Heart left ventricle (tissue), 16 donors: ENCODE measurements around the gene SLC13A4. TPM values are rescaled to one million over a fixed set of nuclear protein-coding genes. Genes with fewer than 3 reads are reported as not detected.
"Not testable (repeated sequence)": the region's sequence is repeated elsewhere in the genome, so short reads cannot be mapped to it uniquely, and the experiment has no call there.

Source experiments
- ATAC-seq, 4 donors: fragments of 200-7000 bp; cut with Tn5 transposase; one replicate each; pipeline ENCODE4 v1.9.1; 2020 to 2022; ENCODE audit warnings: moderate library complexity in 4 of 4, mild to moderate bottlenecking in 3 of 4, moderate number of reproducible peaks in 1 of 4
- DNase-seq, 5 donors: peaks; one replicate each; pipeline ENCODE4 v3.0.0-alpha.2; 2020
- H3K27ac ChIP-seq, 12 donors: fragments of 200-600 bp; sonication (generic) in 4 of 12; one replicate each; pipeline versions ENCODE4 v1.5.0 to v1.8.0; 2016 to 2022; ENCODE audit warnings: mild to moderate bottlenecking in 2 of 12
- H3K27me3 ChIP-seq, 9 donors: fragments of 200-600 bp; sonication (generic) in 2 of 9; one replicate each; pipeline versions ENCODE4 v1.5.1 to v1.8.0; 2016 to 2022; ENCODE audit warnings: mild to moderate bottlenecking in 3 of 9
- H3K36me3 ChIP-seq, 9 donors: fragments of 200-600 bp; sonication (generic) in 2 of 9; one replicate each; pipeline versions ENCODE4 v1.5.0 to v1.8.0; 2018 to 2022; ENCODE audit warnings: mild to moderate bottlenecking in 2 of 9
- H3K4me1 ChIP-seq, 12 donors: fragments of 200-600 bp; sonication (generic) in 4 of 12; one replicate each; pipeline versions ENCODE4 v1.5.0 to v1.8.0; 2016 to 2022; ENCODE audit warnings: mild to moderate bottlenecking in 3 of 12
- H3K4me3 ChIP-seq, 12 donors: fragments of 200-600 bp; sonication (generic) in 4 of 12; one replicate each; pipeline versions ENCODE4 v1.5.0 to v1.8.0; 2017 to 2022; ENCODE audit warnings: mild to moderate bottlenecking in 9 of 12, moderate library complexity in 4 of 12
- H3K9me3 ChIP-seq, 12 donors: fragments of 200-600 bp; sonication (generic) in 4 of 12; one replicate each; pipeline versions ENCODE4 v1.5.0 to v1.8.0; 2016 to 2022; ENCODE audit warnings: mild to moderate bottlenecking in 1 of 12
- POLR2A ChIP-seq, 2 donors: fragments of 450-650 bp; IDR thresholded peaks; one replicate each; pipeline ENCODE4 v1.6.1; 2017; ENCODE audit warnings: antibody characterized with exemption in 2 of 2, mild to moderate bottlenecking in 2 of 2, moderate library complexity in 2 of 2
- WGBS, 4 donors: extraction: QIAGEN DNeasy Blood & Tissue Kit in 2 of 4; methylation state at CpG; one replicate each; pipeline versions ENCODE4 v1.1.5 to v1.1.7; 2013 to 2018; 5-methylcytosine and 5-hydroxymethylcytosine counted together
- intact Hi-C, 10 donors: fragments of 100-400 bp; cut with DNase I; formaldehyde crosslinking; loops; one replicate each; pipeline versions ENCODE4 v1.11.1 to v1.14.2; 2022
- polyA plus RNA-seq, 2 donors: library from polyadenylated mRNA; stranded (reverse); fragments of 200-250 nt; gene quantifications; one replicate each; pipeline ENCODE4 v1.2.3, GENCODE V29; 2013
- total RNA-seq, 9 donors: library from RNA; depleted of rRNA in 2 of 9; stranded (reverse); fragments of >200 nt in 2 of 9; fragmentation: NEBNext Ultra II Directional in 3 of 9; extraction: Animal tissue kit (Norgen Biotek cat#: 25700) in 3 of 9; gene quantifications; one replicate each; pipeline versions ENCODE4 v1.1.0 to v1.2.4, GENCODE V29; 2016 to 2023
- TF ChIP-seq, protein P1 (sequence below), 12 donors: fragments of 200-600 bp; sonication (generic) in 4 of 12; IDR thresholded peaks; one replicate each; pipeline versions ENCODE4 v1.5.0 to v1.8.0; 2018 to 2022; ENCODE audit warnings: antibody characterized with exemption in 12 of 12, mild to moderate bottlenecking in 5 of 12
- donor health status: ischemic (EF 13 %, LVEDD 7.1; RV severe dilation, severe dysfunction).
- donor health status: healthy with polysubstance abuse.
- donor health status: DM: no; HTN: yes; CAD: no.
- donor health status: DM: no; HTN: no; CAD: no.
- donor health status: ischemic (EF 25% LVEDD 6.9; RV normal size, moderate dysfunction).
- donor health status: ischemic (EF 25% LVEDD 5.7; RV mildly dilated, moderate dysfunction).
- donor health status: healthy.
- donor health status: DM: yes; HTN: yes; CAD: no.
- donor health status: ischemic (EF 35%, LVEDD 5.7; RV mildly dilated, moderate dysfunction).
- donor health status: nonischemic (EF 11% LVEDD 7.7; RV severe dilation, severe dysfunction).
- donor health status: DM: yes; HTN: yes; CAD: no.
- donor health status: PGD.
- donor health status: ischemic (EF 29% LVEDD 5.4; RV normal size, mild dysfunction).
- donor health status: nonischemic (EF 23%, LVEDD 6.1; RV moderate dilation, normal function).

The SLC13A4 gene
- total and polyA plus RNA-seq, 11 donors = 0.08 to 1.5 (median 0.46) TPM; not detected in 1

DNA sequence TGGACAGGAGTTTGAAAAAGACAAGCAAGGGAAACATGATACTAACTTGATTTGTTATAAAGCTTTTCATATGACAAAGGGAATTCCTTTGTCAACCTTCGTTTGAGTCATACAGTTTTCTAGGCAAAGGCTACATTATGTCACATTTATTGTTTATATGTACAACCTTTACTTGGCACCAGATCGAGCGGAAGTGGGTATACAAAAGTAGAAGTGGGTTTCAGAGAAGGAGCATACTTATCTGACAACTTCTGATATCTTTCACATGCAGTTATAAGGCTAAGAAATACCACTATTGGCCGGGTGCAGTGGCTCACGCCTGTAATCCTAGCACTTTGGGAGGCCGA lies 54.7 kb downstream of the SLC13A4 start:
- H3K4me3 ChIP-seq = no peak overlapping the region
- peaks cover 0 to 59% (median 33%) of the 10 kb centered on the region in 12 donors for H3K4me1 ChIP-seq
- 54 to 61% (median 57%) methylated on average over 6 of the region's 6 CpGs for WGBS, 4 donors
- peaks cover 0 to 49% (median 29%) of the 10 kb centered on the region in 9 donors for H3K36me3 ChIP-seq
- no peaks in the 10 kb centered on the region for H3K9me3 ChIP-seq
- DNase-seq (no peak), ATAC-seq (no peak)
- no peak for TF ChIP-seq POLR2A (IDR thresholded peaks at IDR 0.05)
- TF ChIP-seq, protein P1, sequence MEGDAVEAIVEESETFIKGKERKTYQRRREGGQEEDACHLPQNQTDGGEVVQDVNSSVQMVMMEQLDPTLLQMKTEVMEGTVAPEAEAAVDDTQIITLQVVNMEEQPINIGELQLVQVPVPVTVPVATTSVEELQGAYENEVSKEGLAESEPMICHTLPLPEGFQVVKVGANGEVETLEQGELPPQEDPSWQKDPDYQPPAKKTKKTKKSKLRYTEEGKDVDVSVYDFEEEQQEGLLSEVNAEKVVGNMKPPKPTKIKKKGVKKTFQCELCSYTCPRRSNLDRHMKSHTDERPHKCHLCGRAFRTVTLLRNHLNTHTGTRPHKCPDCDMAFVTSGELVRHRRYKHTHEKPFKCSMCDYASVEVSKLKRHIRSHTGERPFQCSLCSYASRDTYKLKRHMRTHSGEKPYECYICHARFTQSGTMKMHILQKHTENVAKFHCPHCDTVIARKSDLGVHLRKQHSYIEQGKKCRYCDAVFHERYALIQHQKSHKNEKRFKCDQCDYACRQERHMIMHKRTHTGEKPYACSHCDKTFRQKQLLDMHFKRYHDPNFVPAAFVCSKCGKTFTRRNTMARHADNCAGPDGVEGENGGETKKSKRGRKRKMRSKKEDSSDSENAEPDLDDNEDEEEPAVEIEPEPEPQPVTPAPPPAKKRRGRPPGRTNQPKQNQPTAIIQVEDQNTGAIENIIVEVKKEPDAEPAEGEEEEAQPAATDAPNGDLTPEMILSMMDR (IDR thresholded peaks at IDR 0.05) = no peak
- intact Hi-C loops = loop anchor here in 9 of 10 donors (2.0 to 10.0 kb wide), 9 partner anchors 74 to 339 kb away; partner anchors contain the start of gene FAM180A (in 1 of the 9)
- peak overlapping the region in 10 of 12 donors; percentile 7 to 60 (median 36) for H3K27ac ChIP-seq
- no peaks in the 10 kb centered on the region for H3K27me3 ChIP-seq

DNA sequence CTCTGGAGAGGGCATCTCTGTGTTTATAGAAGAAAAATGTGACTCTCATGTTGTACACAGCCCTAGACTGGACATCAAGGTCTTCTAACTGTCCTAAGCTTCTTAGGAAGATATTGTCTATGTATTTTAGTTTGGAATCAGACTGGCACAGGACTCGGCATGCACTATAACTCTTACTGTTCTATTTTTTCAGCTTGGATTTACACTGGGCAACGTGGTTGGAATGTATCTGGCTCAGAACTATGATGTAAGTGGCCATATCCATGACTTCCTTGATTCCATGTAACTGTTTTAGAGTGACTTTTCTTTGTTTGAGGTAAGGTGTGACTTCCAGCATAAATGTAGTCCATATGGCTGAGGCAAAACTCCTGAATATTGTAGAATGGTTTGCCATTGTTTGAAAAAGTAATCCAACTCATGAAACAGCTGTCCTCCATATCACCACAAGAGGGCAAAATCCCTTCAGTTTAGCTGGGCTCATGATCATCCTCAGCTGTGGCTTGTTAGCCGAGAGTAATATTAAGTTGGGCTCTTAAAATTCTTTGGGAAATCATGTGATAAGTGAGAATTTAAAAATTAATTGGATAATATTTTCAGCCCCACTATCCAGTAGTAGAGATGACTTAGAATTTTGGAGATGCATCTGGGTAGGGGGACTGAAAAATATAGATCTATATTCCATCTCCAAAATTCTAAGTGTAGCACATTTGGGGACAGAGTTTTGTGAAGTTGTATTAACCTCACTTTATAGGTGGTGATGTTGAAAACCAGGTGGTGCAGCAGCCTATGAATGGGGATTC lies 55.2 kb downstream of the SLC13A4 start:
- H3K27me3 ChIP-seq = no peaks in the 10 kb centered on the region
- ATAC-seq (peak; percentile 73 to 81 (median 77)), DNase-seq (peak in 1 of 5 donors; percentile 25)
- H3K4me3 ChIP-seq = no peak overlapping the region
- TF ChIP-seq POLR2A (IDR thresholded peaks at IDR 0.05) = no peak
- TF ChIP-seq, protein P1 (IDR thresholded peaks at IDR 0.05) = peak; percentile 66 to 85 (median 80)
- no peaks in the 10 kb centered on the region for H3K9me3 ChIP-seq
- peaks cover 0 to 44% (median 24%) of the 10 kb centered on the region in 9 donors for H3K36me3 ChIP-seq
- peak overlapping the region in 10 of 12 donors; percentile 12 to 60 (median 36) for H3K27ac ChIP-seq
- peaks cover 0 to 57% (median 30%) of the 10 kb centered on the region in 12 donors for H3K4me1 ChIP-seq
- WGBS, 4 donors = 31 to 41% (median 40%) methylated on average over 3 of the region's 3 CpGs
- intact Hi-C loops = loop anchor here in 9 of 10 donors (2.0 to 10.0 kb wide), 9 partner anchors 75 to 340 kb away; partner anchors contain the start of gene FAM180A (in 1 of the 9)

DNA sequence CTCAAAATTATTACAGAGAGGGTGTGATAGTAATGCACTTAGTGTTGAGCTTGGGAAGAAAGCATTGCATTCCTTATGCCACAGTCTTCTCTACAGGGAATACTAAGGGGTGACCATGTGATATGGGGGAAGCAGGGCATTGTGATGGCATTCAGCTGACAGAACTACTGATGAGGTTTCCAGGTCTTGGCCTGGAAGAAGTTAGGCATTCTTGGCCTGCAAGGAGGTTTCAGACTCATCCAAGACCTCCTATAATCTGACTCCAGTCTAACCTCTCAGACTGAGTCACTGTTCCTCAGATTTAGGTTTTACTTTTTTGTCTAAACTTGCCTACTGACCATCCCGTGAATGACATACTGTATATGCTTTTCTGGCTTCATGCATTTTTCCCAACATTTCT lies 57.8 kb downstream of the SLC13A4 start:
- Histone ChIP-seq H3K4me3 (no peak overlapping the region), H3K9me3 (no peaks in the 10 kb centered on the region), H3K27me3 (no peaks in the 10 kb centered on the region), H3K4me1 (peaks cover 0 to 74% (median 39%) of the 10 kb centered on the region in 12 donors), H3K27ac (peak overlapping the region in 9 of 12 donors; percentile 3 to 59 (median 23)), H3K36me3 (peaks cover 0 to 23% (median 12%) of the 10 kb centered on the region in 9 donors)
- intact Hi-C loops = loop anchor here in 9 of 10 donors (5.0 to 10.0 kb wide), 8 partner anchors 77 to 342 kb away; partner anchors contain the start of gene FAM180A (in 1 of the 9)
- WGBS, 4 donors = 41 to 49% (median 47%) methylated on average over 1 of the region's 1 CpG
- ATAC-seq = peak in 3 of 4 donors; percentile 16 to 29 (median 26)
- TF ChIP-seq POLR2A (IDR thresholded peaks at IDR 0.05) = no peak
- TF ChIP-seq, protein P1 (IDR thresholded peaks at IDR 0.05) = no peak
- DNase-seq = no peak

DNA sequence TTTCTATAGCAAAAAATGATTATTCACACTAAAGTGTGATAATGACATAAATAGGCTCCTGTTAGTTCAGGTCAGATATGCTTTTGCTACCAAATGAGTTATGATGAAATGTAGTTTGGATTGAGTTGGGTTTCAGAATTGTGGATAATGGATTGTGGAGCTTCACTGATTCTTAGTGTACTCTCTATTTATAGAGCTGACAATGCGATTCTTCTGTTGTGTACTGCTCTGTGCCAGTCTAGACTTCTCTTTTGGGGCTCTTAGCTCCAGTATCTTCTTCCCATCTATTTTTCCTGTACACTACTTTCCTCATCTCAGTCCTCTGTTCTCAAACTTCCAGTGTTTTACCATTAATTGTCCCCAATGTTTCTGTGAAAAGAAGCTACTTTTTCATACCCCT lies 58.2 kb downstream of the SLC13A4 start:
- ATAC-seq (peak in 3 of 4 donors; percentile 28 to 36 (median 33)), DNase-seq (no peak)
- H3K4me1 ChIP-seq = peaks cover 0 to 73% (median 41%) of the 10 kb centered on the region in 12 donors
- intact Hi-C loops = loop anchor here in 9 of 10 donors (5.0 to 10.0 kb wide), 10 partner anchors 78 to 343 kb away; partner anchors contain the start of genes MTPN (in 2 of the 9) and FAM180A (in 1 of the 9)
- WGBS, 4 donors = 26 to 39% (median 36%) methylated on average over 1 of the region's 1 CpG
- H3K4me3 ChIP-seq = no peak overlapping the region
- peaks cover 0 to 19% (median 8%) of the 10 kb centered on the region in 9 donors for H3K36me3 ChIP-seq
- no peaks in the 10 kb centered on the region for H3K27me3 ChIP-seq
- H3K27ac ChIP-seq = peak overlapping the region in 9 of 12 donors; percentile 3 to 59 (median 23)
- H3K9me3 ChIP-seq = no peaks in the 10 kb centered on the region
- TF ChIP-seq, protein P1 (IDR thresholded peaks at IDR 0.05) = no peak
- no peak for TF ChIP-seq POLR2A (IDR thresholded peaks at IDR 0.05)

DNA sequence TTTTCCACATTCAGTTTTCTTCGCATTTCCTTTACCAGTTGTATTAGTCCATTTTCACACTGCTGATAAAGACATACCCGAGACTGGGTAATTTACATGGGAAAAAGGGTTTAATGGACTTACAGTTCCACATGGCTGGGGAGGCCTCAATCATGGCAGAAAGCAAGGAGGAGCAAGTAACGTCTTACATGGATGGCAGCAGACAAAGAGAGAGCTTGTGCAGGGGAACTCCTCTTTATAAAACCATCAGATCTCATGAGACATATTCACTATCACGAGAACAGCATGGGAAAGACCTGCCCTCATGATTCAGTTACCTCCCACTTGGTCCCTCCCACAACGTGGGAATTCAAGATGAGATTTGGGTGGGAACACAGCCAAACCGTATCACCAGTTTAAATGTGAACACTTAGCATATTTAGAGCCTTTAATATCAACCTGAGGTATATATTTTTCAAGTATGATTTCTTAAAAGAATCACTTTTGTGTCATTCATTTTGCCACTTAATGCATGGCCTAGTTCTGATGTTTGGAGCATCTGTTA lies 59.1 kb downstream of the SLC13A4 start:
- H3K27ac ChIP-seq = peak overlapping the region in 1 of 12 donors; percentile 50

DNA sequence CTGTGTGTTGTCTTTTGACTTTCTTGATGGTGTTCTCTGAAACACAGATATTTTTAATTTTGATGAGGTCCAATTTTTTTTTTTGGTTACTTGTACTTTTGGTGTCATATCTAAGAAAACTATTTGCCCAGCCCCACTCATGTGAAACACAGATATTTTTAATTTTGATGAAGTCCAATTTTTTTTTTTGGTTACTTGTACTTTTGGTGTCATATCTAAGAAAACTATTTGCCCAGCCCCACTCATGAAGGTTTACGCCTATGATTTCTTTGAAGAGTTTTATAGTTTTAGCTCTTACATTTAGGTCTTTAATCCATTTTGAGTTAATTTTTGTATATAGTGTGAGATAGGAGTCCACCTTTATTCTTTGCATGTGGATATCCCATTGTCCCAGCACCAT lies 60.4 kb downstream of the SLC13A4 start:
- DNase-seq, H3K9me3 ChIP-seq, H3K36me3 ChIP-seq, H3K4me3 ChIP-seq, H3K27me3 ChIP-seq, ATAC-seq: not testable (repeated sequence)
- Histone ChIP-seq H3K4me1 (peaks cover 5 to 84% (median 49%) of the 10 kb centered on the region in 12 donors), H3K27ac (peak overlapping the region in 3 of 12 donors; percentile 4 to 37 (median 14))
- intact Hi-C loops = loop anchor here in 4 of 10 donors (10.0 kb wide), 3 partner anchors 127 to 337 kb away; partner anchors contain the start of gene MTPN (in 2 of the 4)
- WGBS, 4 donors = 98 to 100% (median 100%) methylated on average over 1 of the region's 1 CpG

More for the DNA sequence above, 59.1 kb downstream of the SLC13A4 start:
- Histone ChIP-seq H3K36me3 (peaks cover 0 to 11% (median 0%) of the 10 kb centered on the region in 9 donors), H3K4me1 (peaks cover 5 to 81% (median 47%) of the 10 kb centered on the region in 12 donors)
- intact Hi-C loops = loop anchor here in 4 of 10 donors (10.0 kb wide), 3 partner anchors 126 to 336 kb away; partner anchors contain the start of gene MTPN (in 2 of the 4)
- WGBS, 4 donors = 50 to 65% (median 57%) methylated on average over 6 of the region's 6 CpGs
- H3K27me3 ChIP-seq, ATAC-seq, DNase-seq, H3K4me3 ChIP-seq, H3K9me3 ChIP-seq: not testable (repeated sequence)
